A673 (cell line): ENCODE data around the gene OR11G2.

ENCODE experiments used
- CTCF ChIP-seq: fragments of 300-800, 200-600 bp; sonication (generic); conservative IDR thresholded peaks from 2 replicates; pipeline ENCODE4 v1.5.1; 2017; ENCODE audit warnings: low read depth, mild to moderate bottlenecking, antibody characterized with exemption, low read length, moderate library complexity, mixed read lengths
- EZH2 ChIP-seq: fragments of 200-600 bp; sonication (generic); IDR thresholded peaks from 2 replicates; pipeline ENCODE4 v1.6.1; 2017; ENCODE audit warnings: borderline replicate concordance, low read depth, mild to moderate bottlenecking, mixed read lengths, antibody characterized with exemption, low read length; ENCODE audit not compliant: poor library complexity, severe bottlenecking

- TF ChIP-seq CTCF: no peak
- no peak for TF ChIP-seq EZH2
Measured at GRCh38 chr14:20180486-20180885, 10.2 kb upstream of the OR11G2 start.
